ENCODE data around the gene HPSE2. TPM values are rescaled to one million over a fixed set of nuclear protein-coding genes. Genes with fewer than 3 reads are reported as not detected.

Gene HPSE2
- total RNA-seq, 2 experiments from 2014 or later = not detected

GRCh38 chr10:98892523-98892922 is 343.1 kb downstream of the HPSE2 start:
- H3K27ac Mint-ChIP-seq = no peak overlapping the region

GRCh38 chr10:98886686-98887085 is 349.0 kb downstream of the HPSE2 start:
- Mint-ChIP-seq H3K4me3 (no peak overlapping the region), H3K36me3 (no peaks in the 10 kb centered on the region), H3K4me1 (no peaks in the 10 kb centered on the region), H3K27ac (no peak overlapping the region), H3K27me3 (peaks cover 4% of the 10 kb centered on the region), H3K9me3 (no peaks in the 10 kb centered on the region)
- no peak for DNase-seq

More at GRCh38 chr10:98892523-98892922, 343.1 kb downstream of the HPSE2 start:
- Mint-ChIP-seq H3K27me3 (peaks cover under 1% of the 10 kb centered on the region), H3K4me3 (no peak overlapping the region), H3K36me3 (no peaks in the 10 kb centered on the region), H3K4me1 (no peaks in the 10 kb centered on the region), H3K9me3 (no peaks in the 10 kb centered on the region)
- DNase-seq = no peak

- no peak for DNase-seq
- H3K36me3 Mint-ChIP-seq = no peaks in the 10 kb centered on the region
- H3K4me3 Mint-ChIP-seq = no peak overlapping the region
- peaks cover 4% of the 10 kb centered on the region for H3K27me3 Mint-ChIP-seq
- no peak overlapping the region for H3K27ac Mint-ChIP-seq
- no peaks in the 10 kb centered on the region for H3K9me3 Mint-ChIP-seq
- no peaks in the 10 kb centered on the region for H3K4me1 Mint-ChIP-seq
These were observed 350.3 kb downstream of the HPSE2 start for GRCh38 chr10:98885378-98885777.

GRCh38 chr10:98881789-98882188 is 353.9 kb downstream of the HPSE2 start:
- Mint-ChIP-seq H3K36me3 (no peaks in the 10 kb centered on the region), H3K4me1 (no peaks in the 10 kb centered on the region), H3K9me3 (no peaks in the 10 kb centered on the region), H3K4me3 (no peak overlapping the region), H3K27ac (no peak overlapping the region), H3K27me3 (no peaks in the 10 kb centered on the region)
- no peak for DNase-seq

GRCh38 chr10:98880971-98881370 is 354.7 kb downstream of the HPSE2 start:
- Mint-ChIP-seq H3K9me3 (no peaks in the 10 kb centered on the region), H3K27ac (no peak overlapping the region), H3K36me3 (no peaks in the 10 kb centered on the region), H3K4me3 (no peak overlapping the region), H3K27me3 (no peaks in the 10 kb centered on the region), H3K4me1 (no peaks in the 10 kb centered on the region)
- no peak for DNase-seq

GRCh38 chr10:98878921-98879320 is 356.7 kb downstream of the HPSE2 start:
- no peaks in the 10 kb centered on the region for H3K9me3 Mint-ChIP-seq
- no peaks in the 10 kb centered on the region for H3K36me3 Mint-ChIP-seq
- H3K27ac Mint-ChIP-seq = no peak overlapping the region
- H3K4me1 Mint-ChIP-seq = no peaks in the 10 kb centered on the region
- H3K4me3 Mint-ChIP-seq = no peak overlapping the region
- H3K27me3 Mint-ChIP-seq = peaks cover 7% of the 10 kb centered on the region
- no peak for DNase-seq

- Mint-ChIP-seq H3K4me1 (no peaks in the 10 kb centered on the region), H3K27me3 (peaks cover 7% of the 10 kb centered on the region), H3K9me3 (no peaks in the 10 kb centered on the region), H3K36me3 (no peaks in the 10 kb centered on the region), H3K4me3 (no peak overlapping the region), H3K27ac (no peak overlapping the region)
- DNase-seq = no peak
These were observed 357.2 kb downstream of the HPSE2 start for GRCh38 chr10:98878418-98878817.

- H3K4me1 Mint-ChIP-seq = no peaks in the 10 kb centered on the region
- no peak overlapping the region for H3K4me3 Mint-ChIP-seq
- no peak overlapping the region for H3K27ac Mint-ChIP-seq
- H3K27me3 Mint-ChIP-seq = no peaks in the 10 kb centered on the region
- H3K36me3 Mint-ChIP-seq = no peaks in the 10 kb centered on the region
- H3K9me3 Mint-ChIP-seq = peaks cover 5% of the 10 kb centered on the region
- DNase-seq = no peak
These were observed 373.7 kb downstream of the HPSE2 start for GRCh38 chr10:98861962-98862361.

- Mint-ChIP-seq H3K27ac (no peak overlapping the region), H3K36me3 (no peaks in the 10 kb centered on the region), H3K4me3 (no peak overlapping the region), H3K9me3 (no peaks in the 10 kb centered on the region), H3K4me1 (no peaks in the 10 kb centered on the region), H3K27me3 (peaks cover 7% of the 10 kb centered on the region)
- DNase-seq = no peak
These were observed 377.1 kb downstream of the HPSE2 start for GRCh38 chr10:98858525-98858924.

GRCh38 chr10:98855403-98856189 is 380.1 kb downstream of the HPSE2 start:
- H3K4me1 Mint-ChIP-seq = no peaks in the 10 kb centered on the region
- H3K36me3 Mint-ChIP-seq = no peaks in the 10 kb centered on the region
- H3K27me3 Mint-ChIP-seq = peaks cover 10% of the 10 kb centered on the region
- H3K9me3 Mint-ChIP-seq = no peaks in the 10 kb centered on the region
- DNase-seq = no peak
- no peak overlapping the region for H3K27ac Mint-ChIP-seq
- H3K4me3 Mint-ChIP-seq = no peak overlapping the region

- H3K27ac Mint-ChIP-seq = no peak overlapping the region
- H3K36me3 Mint-ChIP-seq = no peaks in the 10 kb centered on the region
- H3K9me3 Mint-ChIP-seq = no peaks in the 10 kb centered on the region
- peaks cover 13% of the 10 kb centered on the region for H3K27me3 Mint-ChIP-seq
- H3K4me3 Mint-ChIP-seq = no peak overlapping the region
- no peaks in the 10 kb centered on the region for H3K4me1 Mint-ChIP-seq
- no peak for DNase-seq
These were observed 383.0 kb downstream of the HPSE2 start for GRCh38 chr10:98852686-98853085.

GRCh38 chr10:98848361-98848760 is 387.3 kb downstream of the HPSE2 start:
- Mint-ChIP-seq H3K27me3 (peaks cover 6% of the 10 kb centered on the region), H3K36me3 (no peaks in the 10 kb centered on the region), H3K4me3 (no peak overlapping the region), H3K4me1 (no peaks in the 10 kb centered on the region), H3K27ac (no peak overlapping the region), H3K9me3 (no peaks in the 10 kb centered on the region)
- no peak for DNase-seq

GRCh38 chr10:98846787-98847186 is 388.9 kb downstream of the HPSE2 start:
- Mint-ChIP-seq H3K4me3 (no peak overlapping the region), H3K27ac (no peak overlapping the region), H3K9me3 (no peaks in the 10 kb centered on the region), H3K27me3 (peaks cover 3% of the 10 kb centered on the region), H3K36me3 (no peaks in the 10 kb centered on the region), H3K4me1 (no peaks in the 10 kb centered on the region)
- no peak for DNase-seq

- Mint-ChIP-seq H3K9me3 (peaks cover 1% of the 10 kb centered on the region), H3K27me3 (peaks cover 5% of the 10 kb centered on the region), H3K4me3 (no peak overlapping the region), H3K36me3 (no peaks in the 10 kb centered on the region), H3K27ac (no peak overlapping the region), H3K4me1 (no peaks in the 10 kb centered on the region)
- DNase-seq = no peak
These were observed 402.1 kb downstream of the HPSE2 start for GRCh38 chr10:98833542-98833941.

GRCh38 chr10:98832738-98833137 is 402.9 kb downstream of the HPSE2 start:
- H3K9me3 Mint-ChIP-seq = peaks cover 1% of the 10 kb centered on the region
- H3K4me3 Mint-ChIP-seq = no peak overlapping the region
- DNase-seq = no peak
- H3K27ac Mint-ChIP-seq = no peak overlapping the region
- no peaks in the 10 kb centered on the region for H3K4me1 Mint-ChIP-seq
- no peaks in the 10 kb centered on the region for H3K36me3 Mint-ChIP-seq
- H3K27me3 Mint-ChIP-seq = peaks cover 7% of the 10 kb centered on the region

GRCh38 chr10:98832196-98832595 is 403.5 kb downstream of the HPSE2 start:
- Mint-ChIP-seq H3K9me3 (peaks cover 1% of the 10 kb centered on the region), H3K4me1 (no peaks in the 10 kb centered on the region), H3K36me3 (no peaks in the 10 kb centered on the region), H3K27ac (no peak overlapping the region), H3K4me3 (no peak overlapping the region), H3K27me3 (peaks cover 7% of the 10 kb centered on the region)
- no peak for DNase-seq

All from activated naive CD8-positive, alpha-beta T cell treated with anti-CD3 and anti-CD28 coated beads for 36 hours (primary cell).